Cardiac muscle cell (in vitro differentiated cells and primary cell): ENCODE measurements around the gene R3HDML. TPM values are rescaled to one million over a fixed set of nuclear protein-coding genes. Genes with fewer than 3 reads are reported as not detected.

ENCODE experiments used
- DNase-seq, 2 donors: peaks; one replicate each; pipeline versions ENCODE4 v3.0.0 to v3.0.0-alpha.2; 2010 to 2017; ENCODE audit warnings: low read depth in 1 of 2, low spot score in 1 of 2
- H3K27ac ChIP-seq: fragments of 200-600 bp; sonication (generic); 2 replicates; pipeline ENCODE4 v1.5.1; 2016
- H3K27me3 ChIP-seq: fragments of 200-600 bp; sonication (generic); 2 replicates; pipeline ENCODE4 v1.6.0; 2016; ENCODE audit warnings: control low read depth
- H3K36me3 ChIP-seq: fragments of 200-600 bp; sonication (generic); 2 replicates; pipeline ENCODE4 v1.5.1; 2016; ENCODE audit warnings: control low read depth
- H3K4me1 ChIP-seq: fragments of 200-600 bp; sonication (generic); 2 replicates; pipeline ENCODE4 v1.8.1; 2017; ENCODE audit warnings: low read depth, mild to moderate bottlenecking, mixed run types
- H3K4me3 ChIP-seq: fragments of 200-600 bp; sonication (generic); 2 replicates; pipeline ENCODE4 v1.5.1; 2016; ENCODE audit warnings: mild to moderate bottlenecking
- H3K9me3 ChIP-seq: fragments of 200-600 bp; sonication (generic); 2 replicates; pipeline ENCODE4 v1.5.1; 2017; ENCODE audit warnings: low read depth, mild to moderate bottlenecking, control low read depth
- CTCF ChIP-seq: IDR thresholded peaks from 2 replicates; pipeline ENCODE4 v1.5.1; 2012; ENCODE audit warnings: low read depth, mild to moderate bottlenecking, low read length
- polyA plus RNA-seq: library from polyadenylated mRNA; unstranded; fragments of >200 nt; fragmentation: Nextera tagmentation; extraction: Ambion mirVana; gene quantifications from 2 replicates; pipeline ENCODE4 v1.2.1, GENCODE V29; 2016
- total RNA-seq: library from RNA; depleted of rRNA; stranded (reverse); fragments of >200 nt; gene quantifications from 2 replicates; pipeline ENCODE4 v1.2.3, GENCODE V29; 2016

R3HDML gene
- total and polyA plus RNA-seq, 2 experiments from 2014 or later = not detected

- Histone ChIP-seq H3K36me3 (no peaks in the 10 kb centered on the region), H3K27ac (no peak overlapping the region), H3K4me1 (no peaks in the 10 kb centered on the region), H3K4me3 (no peak overlapping the region), H3K27me3 (no peaks in the 10 kb centered on the region), H3K9me3 (no peaks in the 10 kb centered on the region)
- DNase-seq = no peak
- TF ChIP-seq CTCF = no peak
These were observed 63.8 kb downstream of the R3HDML start for GRCh38 chr20:44400671-44400969.

Other genes starting within 250 kb of the R3HDML start
- gene JPH2, start 149.9 kb upstream of the R3HDML start, total RNA-seq = 154 and 205 TPM in 2 replicates
- 97.2 and 142 TPM in 2 replicates for gene JPH2, start 149.9 kb upstream of the R3HDML start, polyA plus RNA-seq
- gene OSER1, start 126.3 kb upstream of the R3HDML start, total RNA-seq = 28.5 and 28.6 TPM in 2 replicates
- gene OSER1, start 126.3 kb upstream of the R3HDML start, polyA plus RNA-seq = 35.2 and 41.4 TPM in 2 replicates
- 3.9 and 5.2 TPM in 2 replicates for gene GDAP1L1, start 89.7 kb upstream of the R3HDML start, total RNA-seq
- 0.86 and 5.5 TPM in 2 replicates for gene GDAP1L1, start 89.7 kb upstream of the R3HDML start, polyA plus RNA-seq
- 11.9 and 15.2 TPM in 2 replicates for gene FITM2, start 25.8 kb upstream of the R3HDML start, total RNA-seq
- gene FITM2, start 25.8 kb upstream of the R3HDML start, polyA plus RNA-seq = 11.6 and 12.9 TPM in 2 replicates
- gene HNF4A, start 18.7 kb downstream of the R3HDML start, total RNA-seq = 0.09 TPM in 1 of 2 replicates, not detected in the other
- not detected in 2 replicates for gene HNF4A, start 18.7 kb downstream of the R3HDML start, polyA plus RNA-seq
- gene TTPAL, start 138.8 kb downstream of the R3HDML start, total RNA-seq = 5.6 and 6.1 TPM in 2 replicates
- 6.6 and 9.8 TPM in 2 replicates for gene TTPAL, start 138.8 kb downstream of the R3HDML start, polyA plus RNA-seq
- gene SERINC3, start 185.0 kb downstream of the R3HDML start, total RNA-seq = 49.2 and 82.9 TPM in 2 replicates
- gene SERINC3, start 185.0 kb downstream of the R3HDML start, polyA plus RNA-seq = 73.8 and 95.1 TPM in 2 replicates
- 100 and 112 TPM in 2 replicates for gene PKIG, start 245.5 kb downstream of the R3HDML start, total RNA-seq
- gene PKIG, start 245.5 kb downstream of the R3HDML start, polyA plus RNA-seq = 68.0 and 90.4 TPM in 2 replicates